Epithelial cell of esophagus (primary cell): ENCODE data around the gene MACROH2A1.
A peak's percentile ranks its signal among the peaks of the same experiment; 100 is the strongest.

Experiments
- DNase-seq: peaks from one replicate; pipeline ENCODE4 v3.0.0; 2010; ENCODE audit warnings: low read depth
- H3K4me3 ChIP-seq: 2 replicates; pipeline ENCODE4 v1.5.1; 2011; ENCODE audit warnings: mild to moderate bottlenecking, low read length, control low read depth
- CTCF ChIP-seq: IDR thresholded peaks from 2 replicates; pipeline ENCODE4 v1.5.1; 2011; ENCODE audit warnings: low read depth, mild to moderate bottlenecking, low read length, control low read depth, inconsistent platforms; ENCODE audit not compliant: insufficient read depth; ENCODE audit errors: missing control alignments

The MACROH2A1 gene

GRCh38 chr5:135318924-135319323 is 80.1 kb downstream of the MACROH2A1 start:
- no peak for TF ChIP-seq CTCF

GRCh38 chr5:135318037-135318436 is 81.0 kb downstream of the MACROH2A1 start:
- no peak for TF ChIP-seq CTCF
- H3K4me3 ChIP-seq: no peak overlapping the region
- no peak for DNase-seq

More at GRCh38 chr5:135318924-135319323, 80.1 kb downstream of the MACROH2A1 start:
- no peak for DNase-seq
- H3K4me3 ChIP-seq: no peak overlapping the region

GRCh38 chr5:135317286-135317685 is 81.7 kb downstream of the MACROH2A1 start:
- no peak for TF ChIP-seq CTCF
- H3K4me3 ChIP-seq: no peak overlapping the region
- DNase-seq: no peak

- H3K4me3 ChIP-seq: no peak overlapping the region
- TF ChIP-seq CTCF: no peak
- no peak for DNase-seq
Measured at GRCh38 chr5:135315386-135315785, 83.6 kb downstream of the MACROH2A1 start.

- no peak for DNase-seq
- no peak overlapping the region for H3K4me3 ChIP-seq
- TF ChIP-seq CTCF: no peak
Measured at GRCh38 chr5:135313946-135314345, 85.1 kb downstream of the MACROH2A1 start.

GRCh38 chr5:135313405-135313804 is 85.6 kb downstream of the MACROH2A1 start:
- H3K4me3 ChIP-seq: no peak overlapping the region
- no peak for TF ChIP-seq CTCF
- no peak for DNase-seq

GRCh38 chr5:135312255-135312935 is 86.6 kb downstream of the MACROH2A1 start:
- no peak overlapping the region for H3K4me3 ChIP-seq
- TF ChIP-seq CTCF: no peak
- DNase-seq: peak; percentile 40
